Naive thymus-derived CD8-positive, alpha-beta T cell (primary cell): ENCODE results near the gene TMEM250. TPM values are rescaled to one million over a fixed set of nuclear protein-coding genes. Genes with fewer than 3 reads are reported as not detected.
"Not testable (repeated sequence)": the region's sequence is repeated elsewhere in the genome, so short reads cannot be mapped to it uniquely, and the experiment has no call there.

ENCODE experiments used
- ATAC-seq, 2 donors: fragments of 150-1000 bp; cut with Tn5 transposase in 1 of 2; sonication (Bioruptor Pico), chemical (Tn5 transposase) in 1 of 2; 1 replicate in 1 of 2; 2 replicates in 1 of 2; pipeline ENCODE4 v1.10.0; 2021; ENCODE audit warnings: mild to moderate bottlenecking in 2 of 2, moderate library complexity in 2 of 2
- POLR2A ChIA-PET: fragments of 350-600 bp; sonication (Branson Sonifier 250); formaldehyde crosslinking; loops from one replicate; lab custom pipeline; 2021; ENCODE audit warnings: antibody characterized with exemption; lab: Charles Lee
- DNase-seq, 10 donors: peaks; one replicate each; pipeline versions ENCODE4 v3.0.0 to v3.0.0-alpha.2; 2020 to 2022
- H3K27ac Mint-ChIP-seq, 10 donors: one replicate each; pipeline ENCODE4 v1.8.0; 2020 to 2022; ENCODE audit warnings: mild to moderate bottlenecking in 10 of 10, mixed read lengths in 10 of 10, moderate library complexity in 4 of 10, inconsistent platforms in 1 of 10
- H3K27me3 Mint-ChIP-seq, 5 donors: one replicate each; pipeline ENCODE4 v1.8.0; 2021 to 2022; ENCODE audit warnings: mixed read lengths in 5 of 5
- H3K36me3 Mint-ChIP-seq, 3 donors: one replicate each; pipeline ENCODE4 v1.8.0; 2020 to 2022; ENCODE audit warnings: mixed read lengths in 3 of 3, mild to moderate bottlenecking in 2 of 3, inconsistent platforms in 1 of 3
- H3K4me1 Mint-ChIP-seq, 4 donors: one replicate each; pipeline ENCODE4 v1.8.0; 2021 to 2022; ENCODE audit warnings: mixed read lengths in 4 of 4
- H3K4me3 Mint-ChIP-seq, 10 donors: one replicate each; pipeline ENCODE4 v1.8.0; 2020 to 2022; ENCODE audit warnings: mild to moderate bottlenecking in 10 of 10, mixed read lengths in 10 of 10, moderate library complexity in 6 of 10, inconsistent platforms in 1 of 10
- H3K9me3 Mint-ChIP-seq, 9 donors: one replicate each; pipeline ENCODE4 v1.8.0; 2020 to 2022; ENCODE audit warnings: mixed read lengths in 9 of 9, mild to moderate bottlenecking in 3 of 9, inconsistent platforms in 1 of 9, moderate library complexity in 1 of 9
- polyA plus RNA-seq, 3 donors: library from polyadenylated mRNA; unstranded; fragments of 300-500 nt; fragmentation: Illumina TruSeq; gene quantifications; one replicate each; pipeline ENCODE4 v1.2.3, GENCODE V29; 2021
- total RNA-seq, 8 experiments: library from RNA in 2 of 8; stranded (reverse) in 2 of 8; gene quantifications; one replicate each; pipeline ENCODE4 v1.2.3 and lab custom pipeline; 2021 to 2026

The TMEM250 gene
- total and polyA plus RNA-seq, 5 experiments from 2014 or later = 38.1 to 51.7 (median 39.1) TPM

DNA sequence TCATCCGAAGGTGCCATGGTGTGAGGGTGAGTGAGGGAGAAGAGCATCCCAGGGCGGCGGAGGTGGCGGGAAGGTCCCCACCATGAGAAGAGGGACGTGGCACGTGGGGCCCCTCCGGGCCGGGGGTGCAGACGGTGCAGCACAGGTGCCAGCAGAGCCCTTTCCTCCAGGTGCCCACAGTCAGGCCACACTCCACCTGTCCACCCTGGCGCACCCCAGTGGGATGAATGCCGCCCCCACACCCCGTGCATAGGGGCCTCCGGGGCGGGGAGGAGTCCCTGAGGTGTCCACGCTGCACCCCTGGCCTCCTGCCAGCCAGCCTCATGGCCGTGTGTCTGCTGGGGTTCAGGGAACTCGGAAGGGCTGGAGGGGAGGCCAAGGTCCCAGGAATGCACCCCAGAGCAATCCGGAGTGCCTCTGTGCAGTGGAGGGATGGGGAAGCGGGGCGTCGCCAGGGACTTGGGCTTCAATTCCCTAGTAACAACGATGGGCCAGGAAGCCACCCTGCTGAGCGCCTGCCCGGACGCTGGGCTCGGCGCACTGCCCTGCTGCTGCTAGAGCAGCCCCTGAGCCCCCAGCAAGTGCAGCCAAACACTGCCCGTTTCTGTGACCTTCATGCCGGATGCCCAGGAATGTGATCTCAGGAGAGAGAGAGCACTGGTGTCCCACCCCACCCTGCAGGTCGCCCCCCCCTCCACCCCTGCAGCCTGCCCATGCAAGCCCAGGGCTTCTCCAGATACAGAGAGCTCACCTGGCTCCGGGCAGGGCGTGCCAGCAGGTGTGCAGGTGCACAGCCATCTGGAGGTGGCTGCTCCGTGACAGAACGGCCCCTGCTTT, 14.8 kb downstream of the TMEM250 start:
- no peaks in the 10 kb centered on the region for H3K36me3 Mint-ChIP-seq
- peak overlapping the region in 1 of 10 donors; percentile 43 for H3K27ac Mint-ChIP-seq
- DNase-seq (no peak), ATAC-seq (no peak)
- POLR2A ChIA-PET = interaction anchor here (0.6 to 6.8 kb wide), 3 partner anchors 10 to 146 kb away, joined by 4 to 92 read pairs (median 4); partner anchors contain the start of gene TMEM250
- H3K4me1 Mint-ChIP-seq = peaks cover 21 to 50% (median 37%) of the 10 kb centered on the region in 4 donors
- H3K27me3 Mint-ChIP-seq = peaks cover 0 to 4% (median 0%) of the 10 kb centered on the region in 5 donors
- no peak overlapping the region for H3K4me3 Mint-ChIP-seq
- H3K9me3 Mint-ChIP-seq = no peaks in the 10 kb centered on the region

DNA sequence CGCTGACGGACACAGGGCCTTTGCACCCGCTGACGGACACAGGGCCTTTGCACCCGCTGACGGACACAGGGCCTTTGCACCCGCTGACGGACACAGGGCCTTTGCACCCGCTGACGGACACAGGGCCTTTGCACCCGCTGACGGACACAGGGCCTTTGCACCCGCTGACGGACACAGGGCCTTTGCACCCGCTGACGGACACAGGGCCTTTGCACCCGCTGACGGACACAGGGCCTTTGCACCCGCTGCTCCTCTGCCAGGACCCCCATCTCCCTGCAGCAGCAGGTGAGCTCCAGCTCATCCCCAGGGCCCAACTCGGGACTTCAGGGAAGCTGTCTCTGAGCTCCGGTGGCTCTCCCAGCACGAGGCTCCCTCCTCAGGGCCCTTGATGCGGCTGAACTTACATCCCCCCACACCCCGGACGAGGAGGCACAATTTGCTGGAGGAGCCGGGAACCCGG, 17.0 kb downstream of the TMEM250 start:
- H3K36me3 Mint-ChIP-seq, H3K27ac Mint-ChIP-seq, ATAC-seq, H3K27me3 Mint-ChIP-seq, H3K9me3 Mint-ChIP-seq, DNase-seq, H3K4me3 Mint-ChIP-seq: not testable (repeated sequence)
- POLR2A ChIA-PET = interaction anchor here (1.0 to 1.8 kb wide), 3 partner anchors 11 to 17 kb away, joined by 3 to 6 read pairs (median 5); partner anchors contain the start of gene TMEM250
- H3K4me1 Mint-ChIP-seq = peaks cover 15 to 36% (median 23%) of the 10 kb centered on the region in 4 donors

DNA sequence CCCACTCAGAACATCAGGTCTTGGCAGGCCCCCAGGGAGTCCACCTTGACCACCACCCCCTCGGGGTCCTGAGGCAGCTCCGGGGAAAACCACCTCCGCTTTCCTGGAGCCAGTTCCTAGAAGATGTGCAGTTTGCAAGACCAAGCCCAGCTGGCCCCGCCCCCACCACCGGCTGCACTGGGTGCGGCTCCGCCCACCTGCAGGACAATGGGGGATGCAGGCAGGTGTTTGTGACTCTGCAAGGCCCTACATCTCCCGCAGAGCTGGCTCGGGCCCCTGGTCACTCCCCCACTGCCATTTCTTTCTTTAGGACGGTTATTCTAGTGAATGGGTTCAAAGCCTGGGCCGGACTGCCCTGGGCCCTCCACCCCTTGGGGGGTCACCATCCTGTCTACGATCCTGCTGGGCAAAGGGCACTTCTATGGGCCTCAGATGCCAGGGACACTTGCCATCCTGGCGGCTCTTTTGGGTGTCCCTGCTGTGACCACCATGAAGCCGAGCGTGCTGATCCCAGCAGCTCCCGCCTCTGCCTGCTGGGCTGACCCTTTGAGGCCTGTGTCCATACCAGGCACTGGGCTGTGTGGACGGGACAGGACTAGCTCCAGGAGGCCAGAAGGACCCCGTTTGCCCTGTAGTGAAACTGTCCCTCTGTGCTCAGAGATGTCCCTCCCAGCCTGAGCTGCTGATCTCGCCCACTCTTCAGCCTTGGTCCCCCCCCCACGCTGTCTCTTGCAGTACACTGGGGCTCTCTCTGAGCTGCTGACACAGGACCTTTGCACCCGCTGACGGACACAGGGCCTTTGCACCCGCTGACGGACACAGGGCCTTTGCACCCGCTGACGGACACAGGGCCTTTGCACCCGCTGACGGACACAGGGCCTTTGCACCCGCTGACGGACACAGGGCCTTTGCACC, 17.7 kb downstream of the TMEM250 start:
- POLR2A ChIA-PET = interaction anchor here (1.0 to 1.8 kb wide), 3 partner anchors 8 to 17 kb away, joined by 3 to 6 read pairs (median 5); no protein-coding TSS in a partner anchor
- H3K27ac Mint-ChIP-seq = no peak overlapping the region
- H3K36me3 Mint-ChIP-seq = no peaks in the 10 kb centered on the region
- peaks cover 0 to 10% (median 0%) of the 10 kb centered on the region in 5 donors for H3K27me3 Mint-ChIP-seq
- ATAC-seq = no peak
- no peak overlapping the region for H3K4me3 Mint-ChIP-seq
- peaks cover 11 to 34% (median 20%) of the 10 kb centered on the region in 4 donors for H3K4me1 Mint-ChIP-seq
- DNase-seq = no peak
- no peaks in the 10 kb centered on the region for H3K9me3 Mint-ChIP-seq

DNA sequence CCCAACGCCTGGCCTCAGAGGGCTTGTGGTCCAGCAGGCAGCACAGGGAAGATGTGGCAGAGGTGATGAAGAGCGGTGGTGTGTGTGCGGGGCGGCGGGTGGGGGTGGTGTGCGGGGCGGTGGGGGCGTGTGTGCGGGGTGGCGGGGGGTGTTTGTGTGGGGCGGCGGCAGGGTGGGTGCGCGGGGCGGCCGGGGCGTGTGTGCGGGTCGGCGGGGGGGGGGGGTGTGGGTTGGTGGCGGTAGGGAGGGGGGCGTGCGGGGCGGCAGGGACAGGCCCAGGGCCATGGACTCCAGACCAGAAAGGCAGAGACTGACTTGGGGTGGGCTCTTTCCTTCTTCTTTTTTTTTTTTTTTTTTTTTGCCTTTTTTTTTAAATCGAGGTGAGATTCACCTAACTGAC, 19.1 kb downstream of the TMEM250 start:
- H3K9me3 Mint-ChIP-seq = no peaks in the 10 kb centered on the region
- DNase-seq = no peak
- peak overlapping the region in 2 of 10 donors; percentile 54 to 69 for H3K4me3 Mint-ChIP-seq
- peak overlapping the region in 1 of 10 donors; percentile 84 for H3K27ac Mint-ChIP-seq
- ATAC-seq = no peak
- peaks cover 0 to 10% (median 0%) of the 10 kb centered on the region in 5 donors for H3K27me3 Mint-ChIP-seq
- H3K4me1 Mint-ChIP-seq = peaks cover 8 to 22% (median 15%) of the 10 kb centered on the region in 4 donors
- H3K36me3 Mint-ChIP-seq = no peaks in the 10 kb centered on the region
- POLR2A ChIA-PET = interaction anchor here (6.9 kb wide), 1 partner anchor 9 kb away, joined by 78 read pairs; no protein-coding TSS in a partner anchor

DNA sequence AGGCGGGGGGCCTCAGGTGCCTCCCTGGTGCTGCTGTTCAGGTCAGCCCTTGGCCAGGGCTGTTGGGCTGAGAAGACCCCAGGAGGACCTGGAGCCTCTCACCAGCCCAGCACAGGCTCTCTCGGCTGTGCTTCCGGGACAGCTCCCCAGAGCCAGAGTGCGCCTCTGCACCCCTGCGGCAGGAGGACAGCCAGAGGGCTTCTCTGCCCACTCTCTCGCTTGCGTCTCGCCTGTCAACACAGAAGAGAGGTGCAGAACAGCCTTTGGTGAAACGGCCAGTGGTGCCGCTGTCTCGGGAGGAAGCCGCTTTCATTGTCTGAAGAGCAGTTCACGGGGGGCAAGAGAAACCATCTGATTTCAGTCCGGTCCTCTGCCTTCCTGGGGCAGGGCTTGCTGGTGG, 19.8 kb downstream of the TMEM250 start:
- H3K27me3 Mint-ChIP-seq = peaks cover 0 to 10% (median 0%) of the 10 kb centered on the region in 5 donors
- peaks cover 8 to 23% (median 14%) of the 10 kb centered on the region in 4 donors for H3K4me1 Mint-ChIP-seq
- H3K36me3 Mint-ChIP-seq = no peaks in the 10 kb centered on the region
- POLR2A ChIA-PET = interaction anchor here (0.8 to 6.9 kb wide), 2 partner anchors 10 to 19 kb away, joined by 4 to 78 read pairs; no protein-coding TSS in a partner anchor
- ATAC-seq (peak; percentile 8 to 40), DNase-seq (peak in 1 of 10 donors; percentile 63)
- H3K9me3 Mint-ChIP-seq = no peaks in the 10 kb centered on the region
- H3K27ac Mint-ChIP-seq = peak overlapping the region in 9 of 10 donors; percentile 21 to 84 (median 63)
- H3K4me3 Mint-ChIP-seq = peak overlapping the region in 9 of 10 donors; percentile 22 to 69 (median 56)

DNA sequence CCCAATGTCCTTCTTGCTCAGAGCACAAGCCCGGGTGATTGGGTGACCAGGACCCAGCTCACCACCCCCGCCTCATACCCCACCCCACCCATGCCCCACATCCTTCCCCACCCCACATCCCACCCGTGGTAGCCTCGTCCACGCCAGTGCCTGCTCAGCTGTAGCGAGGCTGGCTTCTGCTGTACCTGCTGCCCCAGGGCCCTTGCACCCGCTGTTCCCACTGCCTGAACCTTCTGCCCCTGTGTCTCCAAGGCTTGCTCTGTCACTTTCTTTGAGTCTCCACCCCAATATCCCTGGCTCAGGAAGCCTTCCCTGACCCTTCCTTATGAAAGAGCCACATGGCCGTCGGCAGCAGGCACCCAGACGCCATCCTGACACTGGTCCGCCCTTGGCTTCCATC, 20.5 kb downstream of the TMEM250 start:
- POLR2A ChIA-PET = interaction anchor here (6.9 kb wide), 1 partner anchor 10 kb away, joined by 78 read pairs; no protein-coding TSS in a partner anchor

DNA sequence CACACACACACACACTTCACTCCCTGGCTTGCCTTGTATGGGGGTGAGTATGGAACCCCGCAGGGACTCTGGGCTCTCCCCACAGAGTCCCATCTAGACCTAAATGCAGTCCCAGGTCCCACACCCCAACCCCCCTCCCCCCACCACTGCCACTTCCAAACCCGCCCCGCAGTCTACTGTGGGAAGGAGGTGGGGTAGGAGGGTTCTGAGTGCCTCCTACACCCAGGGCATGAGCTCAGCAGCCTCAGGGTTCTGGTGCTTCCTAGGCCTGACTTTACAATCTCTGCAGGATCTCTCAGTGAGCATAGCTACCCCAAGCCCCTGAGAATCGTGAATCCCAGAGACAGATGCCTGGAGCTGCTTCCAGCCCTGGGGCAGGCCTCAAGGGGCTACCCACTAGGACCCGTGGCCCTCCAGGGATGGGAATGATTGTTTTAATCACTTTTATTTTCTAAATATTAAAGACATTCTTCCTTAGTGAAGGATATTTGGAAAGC, 22.1 kb downstream of the TMEM250 start:
- Mint-ChIP-seq H3K4me1 (peaks cover 13 to 34% (median 22%) of the 10 kb centered on the region in 4 donors), H3K9me3 (no peaks in the 10 kb centered on the region), H3K4me3 (peak overlapping the region; percentile 55 to 87 (median 66)), H3K27ac (peak overlapping the region in 3 of 10 donors; percentile 15 to 62 (median 41)), H3K27me3 (peaks cover 0 to 10% (median 1%) of the 10 kb centered on the region in 5 donors), H3K36me3 (no peaks in the 10 kb centered on the region)
- DNase-seq (no peak), ATAC-seq (no peak)
- POLR2A ChIA-PET = interaction anchor here (4.0 to 6.9 kb wide), 3 partner anchors 12 to 23 kb away, joined by 25 to 78 read pairs (median 55); partner anchors contain the start of gene TMEM250

More for the DNA sequence above, 20.5 kb downstream of the TMEM250 start:
- Mint-ChIP-seq H3K9me3 (no peaks in the 10 kb centered on the region), H3K4me3 (peak overlapping the region in 6 of 10 donors; percentile 13 to 81 (median 60)), H3K27ac (peak overlapping the region in 4 of 10 donors; percentile 68 to 84 (median 78)), H3K27me3 (peaks cover 0 to 10% (median 0%) of the 10 kb centered on the region in 5 donors), H3K4me1 (peaks cover 9 to 27% (median 17%) of the 10 kb centered on the region in 4 donors), H3K36me3 (no peaks in the 10 kb centered on the region)
- no peak for ATAC-seq
- no peak for DNase-seq

DNA sequence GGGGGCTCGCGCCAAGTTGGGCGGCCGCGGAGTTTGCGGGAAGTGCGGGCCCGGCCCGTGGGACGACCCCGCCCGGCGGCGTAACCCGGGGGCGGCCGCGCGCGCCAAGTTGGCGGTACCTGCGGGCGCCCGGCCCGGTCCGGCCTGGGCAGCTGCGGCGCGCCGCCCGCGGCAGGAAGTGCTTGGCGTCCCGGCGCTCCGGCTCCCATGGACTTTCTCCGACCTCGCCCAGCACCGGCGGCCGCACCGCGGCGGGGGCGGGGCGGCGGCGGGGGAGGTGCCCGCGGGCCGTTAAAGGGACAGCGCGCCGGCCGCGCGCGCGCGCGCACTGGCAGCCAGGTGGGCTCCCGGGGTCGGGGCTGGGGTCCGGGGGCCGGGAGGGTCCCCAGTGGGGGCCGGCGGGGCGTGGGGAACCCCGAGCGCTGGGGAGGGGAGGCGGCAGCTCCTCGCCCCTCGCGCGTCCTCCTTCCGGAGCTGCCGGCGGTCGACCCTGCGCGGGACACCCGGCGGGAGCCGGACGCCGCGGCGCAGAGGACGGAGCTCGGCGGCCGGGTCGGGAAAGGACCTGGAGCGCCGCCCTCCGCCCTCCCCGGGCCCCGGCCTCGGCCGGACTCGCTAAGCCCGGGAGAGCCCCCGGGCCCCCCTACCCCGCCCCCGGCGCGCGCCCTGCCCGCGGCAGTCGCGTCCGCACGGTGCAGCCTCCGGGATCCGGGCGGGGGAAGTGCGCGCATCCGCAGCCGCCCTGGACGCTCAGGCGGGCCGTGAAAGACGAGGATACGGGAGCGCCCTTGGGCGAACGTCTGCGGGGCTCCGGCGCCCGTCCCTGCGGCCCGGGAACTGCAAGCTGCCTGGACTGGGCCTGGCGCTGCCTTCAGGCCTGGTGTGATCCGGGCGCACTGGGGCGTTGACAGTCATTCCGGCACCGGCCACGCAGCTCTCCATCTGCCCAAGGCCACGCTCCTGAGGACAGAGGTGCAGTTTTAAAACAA, 23.3 kb downstream of the TMEM250 start, which contains the start of gene NACC2:
Gene NACC2, minus strand, starts transcription at position 220 of the 989 bp plus-strand sequence. CDS start 44,768 bp downstream, outside the sequence.
- Mint-ChIP-seq H3K27me3 (peaks cover 0 to 10% (median 1%) of the 10 kb centered on the region in 5 donors), H3K27ac (peak within 1 kb of the TSS in 7 of 10 donors; percentile 15 to 73 (median 39)), H3K4me3 (peak within 1 kb of the TSS; percentile 56 to 87 (median 78)), H3K9me3 (no peaks in the 10 kb centered on the region), H3K36me3 (no peaks in the 10 kb centered on the region), H3K4me1 (peaks cover 14 to 36% (median 23%) of the 10 kb centered on the region in 4 donors)
- ATAC-seq = peak; percentile 16 to 46
- POLR2A ChIA-PET = interaction anchor here (0.6 to 6.9 kb wide), 5 partner anchors 13 to 615 kb away, joined by 3 to 78 read pairs (median 25); partner anchors contain the start of gene TMEM250
- no peak for DNase-seq

DNA sequence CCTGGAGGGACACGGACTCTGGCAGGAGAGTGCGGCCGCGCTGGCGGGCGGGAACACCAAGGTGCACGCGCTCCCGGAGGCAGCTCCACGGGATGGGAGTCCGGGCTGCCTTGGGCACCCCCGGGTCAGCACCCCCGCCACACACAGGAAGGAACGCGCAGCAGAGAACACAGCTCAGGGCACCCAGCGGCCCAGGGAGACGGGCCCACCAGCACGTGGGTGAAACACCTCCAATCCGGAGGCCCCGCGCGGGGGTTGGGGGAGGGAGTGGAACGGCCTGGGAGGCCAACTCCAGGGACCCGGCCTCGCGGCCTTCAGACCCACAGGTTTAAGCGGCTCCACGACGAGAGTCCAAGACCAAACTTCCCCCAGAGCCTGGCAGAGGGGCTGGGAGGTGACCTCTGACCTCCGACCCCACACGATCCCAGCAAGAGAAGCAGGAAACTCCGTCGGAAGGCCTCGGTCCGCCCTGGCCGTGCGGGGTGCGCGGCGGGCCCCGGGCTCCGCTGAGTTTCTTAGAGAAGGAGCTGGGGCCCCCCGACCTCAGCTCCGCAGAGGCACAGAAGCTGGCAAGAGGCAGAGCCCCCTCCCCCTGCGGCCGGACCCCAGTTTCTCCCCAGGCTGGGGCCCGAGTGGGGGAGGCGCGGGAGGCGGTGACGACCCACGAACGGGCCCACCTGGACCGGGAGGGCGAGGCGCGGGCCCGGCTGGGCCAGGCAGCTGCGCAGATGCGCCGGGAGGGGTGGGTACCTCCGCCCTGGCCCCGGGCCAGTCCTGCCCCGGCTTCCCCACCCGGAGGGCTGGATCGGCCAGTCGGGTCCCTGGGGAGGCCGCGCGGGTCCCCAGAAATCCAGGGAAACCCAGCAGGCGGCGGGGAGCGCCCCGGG, 24.4 kb downstream of the TMEM250 start:
- no peaks in the 10 kb centered on the region for H3K36me3 Mint-ChIP-seq
- H3K27ac Mint-ChIP-seq = peak overlapping the region in 7 of 10 donors; percentile 15 to 85 (median 56)
- no peaks in the 10 kb centered on the region for H3K9me3 Mint-ChIP-seq
- H3K27me3 Mint-ChIP-seq = peaks cover 0 to 10% (median 1%) of the 10 kb centered on the region in 5 donors
- ATAC-seq (peak; percentile 81 to 82), DNase-seq (peak in 9 of 10 donors; percentile 32 to 80 (median 52))
- H3K4me1 Mint-ChIP-seq = peaks cover 14 to 39% (median 30%) of the 10 kb centered on the region in 4 donors
- POLR2A ChIA-PET = interaction anchor here (0.8 to 6.9 kb wide), 5 partner anchors 10 to 116 kb away, joined by 3 to 78 read pairs (median 25); partner anchors contain the start of gene TMEM250
- H3K4me3 Mint-ChIP-seq = peak overlapping the region; percentile 56 to 86 (median 78)
